ENCODE data around the gene CNTNAP3B.
"Not testable (repeated sequence)": the region's sequence is repeated elsewhere in the genome, so short reads cannot be mapped to it uniquely, and the experiment has no call there.

DNA sequence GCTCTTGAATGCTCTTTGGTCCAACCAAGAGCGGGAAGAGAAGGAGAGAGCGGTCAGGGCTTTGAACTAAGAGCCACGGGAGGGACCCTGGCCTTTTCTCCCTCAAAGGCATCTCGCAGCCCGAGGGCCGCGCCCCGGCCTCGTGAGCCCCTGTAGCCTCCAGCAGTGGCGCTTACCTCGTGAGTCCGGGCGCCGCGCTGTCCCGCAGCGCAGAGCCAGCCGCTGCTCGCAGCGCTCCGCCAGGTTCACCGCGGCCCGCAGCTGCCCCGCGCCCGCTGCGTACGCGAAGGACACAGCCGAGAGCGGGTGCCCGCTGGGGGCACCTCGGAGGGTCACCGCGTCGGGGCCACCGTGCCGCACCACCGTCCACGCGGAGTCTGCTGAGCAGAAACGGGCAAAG lies 176.2 kb downstream of the CNTNAP3B start:
- TF ChIP-seq, protein P1, sequence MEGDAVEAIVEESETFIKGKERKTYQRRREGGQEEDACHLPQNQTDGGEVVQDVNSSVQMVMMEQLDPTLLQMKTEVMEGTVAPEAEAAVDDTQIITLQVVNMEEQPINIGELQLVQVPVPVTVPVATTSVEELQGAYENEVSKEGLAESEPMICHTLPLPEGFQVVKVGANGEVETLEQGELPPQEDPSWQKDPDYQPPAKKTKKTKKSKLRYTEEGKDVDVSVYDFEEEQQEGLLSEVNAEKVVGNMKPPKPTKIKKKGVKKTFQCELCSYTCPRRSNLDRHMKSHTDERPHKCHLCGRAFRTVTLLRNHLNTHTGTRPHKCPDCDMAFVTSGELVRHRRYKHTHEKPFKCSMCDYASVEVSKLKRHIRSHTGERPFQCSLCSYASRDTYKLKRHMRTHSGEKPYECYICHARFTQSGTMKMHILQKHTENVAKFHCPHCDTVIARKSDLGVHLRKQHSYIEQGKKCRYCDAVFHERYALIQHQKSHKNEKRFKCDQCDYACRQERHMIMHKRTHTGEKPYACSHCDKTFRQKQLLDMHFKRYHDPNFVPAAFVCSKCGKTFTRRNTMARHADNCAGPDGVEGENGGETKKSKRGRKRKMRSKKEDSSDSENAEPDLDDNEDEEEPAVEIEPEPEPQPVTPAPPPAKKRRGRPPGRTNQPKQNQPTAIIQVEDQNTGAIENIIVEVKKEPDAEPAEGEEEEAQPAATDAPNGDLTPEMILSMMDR (IDR thresholded peaks at IDR 0.05; ENCODE audit: borderline replicate concordance, extremely low read depth, low read length, poor library complexity, severe bottlenecking) = not testable (repeated sequence)
- TF ChIP-seq EZH2 (IDR thresholded peaks at IDR 0.05; ENCODE audit: borderline replicate concordance, low read depth, low read length, severe bottlenecking) = not testable (repeated sequence)
